Measurements from ENCODE around the gene CD44.

The CD44 gene

DNA sequence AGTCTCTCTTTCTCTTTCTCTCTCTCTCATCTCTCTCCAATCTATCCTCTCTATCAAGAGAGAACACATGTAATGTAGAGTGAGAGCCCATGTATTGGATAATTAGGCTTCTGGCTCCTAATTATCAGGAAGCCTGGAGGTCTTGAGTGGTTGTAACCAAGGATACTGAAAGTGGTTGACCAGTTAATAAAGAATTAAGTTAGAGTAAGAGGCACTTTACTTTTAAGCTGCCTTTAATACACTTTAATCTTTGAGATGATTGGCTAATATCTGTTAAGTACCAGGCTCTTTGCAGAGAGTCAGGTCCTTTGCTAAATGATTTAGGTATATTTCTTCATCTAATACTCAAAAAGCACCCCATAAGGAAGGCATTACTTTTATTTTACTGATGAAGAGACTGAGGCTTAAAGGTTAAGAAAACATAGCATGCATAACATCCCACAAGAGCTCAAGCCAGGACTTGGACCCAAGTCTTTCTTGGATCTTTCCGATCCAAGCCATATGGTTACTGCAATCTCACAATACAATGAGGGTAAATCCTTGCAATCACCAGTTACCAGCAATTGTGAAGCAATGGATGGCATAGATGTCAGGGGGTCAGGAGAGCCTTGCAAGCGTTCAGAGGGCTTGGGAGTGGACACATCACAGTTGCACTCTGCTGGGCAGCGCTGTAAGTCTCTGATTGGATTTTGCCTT, 22.1 kb downstream of the CD44 start:
- DNase-seq, result no peak

DNA sequence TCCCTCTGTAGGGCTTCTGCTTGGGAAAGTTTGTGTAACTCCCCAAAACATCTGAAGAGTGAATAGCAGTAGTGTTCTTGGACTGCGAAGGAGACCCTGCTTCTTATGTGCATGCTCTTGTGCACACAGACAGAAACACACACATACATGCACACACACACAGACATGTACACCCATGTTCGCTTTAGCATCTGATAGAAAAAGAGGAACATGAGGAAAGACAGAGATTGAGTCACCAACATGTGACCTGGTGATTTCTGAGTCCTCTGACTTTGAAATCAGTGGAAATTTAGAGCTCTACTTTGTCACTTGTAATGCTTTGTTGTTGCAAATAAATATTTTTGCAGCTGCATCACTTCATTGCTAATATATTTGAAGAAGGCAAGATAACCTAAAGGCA, 23.8 kb downstream of the CD44 start:
- no peak for DNase-seq

DNA sequence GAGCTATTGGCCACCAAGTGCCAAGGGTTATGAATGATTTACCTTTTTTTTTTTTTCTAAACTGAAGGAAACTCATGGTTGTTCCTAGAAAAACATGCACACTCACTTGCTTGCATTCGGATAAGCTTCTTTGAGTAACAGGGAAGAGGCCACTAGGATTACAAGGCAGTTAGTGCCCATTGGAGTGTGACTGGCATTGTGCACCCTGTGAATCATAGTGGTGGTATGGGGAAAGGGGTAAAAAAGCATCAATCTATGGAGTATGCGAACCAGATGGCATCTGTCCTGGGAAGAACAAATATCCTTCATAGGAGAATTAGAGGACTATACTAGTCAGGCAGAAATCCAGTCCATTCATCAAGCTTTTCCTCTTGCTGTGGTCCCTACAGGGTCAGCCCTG, 24.2 kb downstream of the CD44 start:
- DNase-seq, result no peak

DNA sequence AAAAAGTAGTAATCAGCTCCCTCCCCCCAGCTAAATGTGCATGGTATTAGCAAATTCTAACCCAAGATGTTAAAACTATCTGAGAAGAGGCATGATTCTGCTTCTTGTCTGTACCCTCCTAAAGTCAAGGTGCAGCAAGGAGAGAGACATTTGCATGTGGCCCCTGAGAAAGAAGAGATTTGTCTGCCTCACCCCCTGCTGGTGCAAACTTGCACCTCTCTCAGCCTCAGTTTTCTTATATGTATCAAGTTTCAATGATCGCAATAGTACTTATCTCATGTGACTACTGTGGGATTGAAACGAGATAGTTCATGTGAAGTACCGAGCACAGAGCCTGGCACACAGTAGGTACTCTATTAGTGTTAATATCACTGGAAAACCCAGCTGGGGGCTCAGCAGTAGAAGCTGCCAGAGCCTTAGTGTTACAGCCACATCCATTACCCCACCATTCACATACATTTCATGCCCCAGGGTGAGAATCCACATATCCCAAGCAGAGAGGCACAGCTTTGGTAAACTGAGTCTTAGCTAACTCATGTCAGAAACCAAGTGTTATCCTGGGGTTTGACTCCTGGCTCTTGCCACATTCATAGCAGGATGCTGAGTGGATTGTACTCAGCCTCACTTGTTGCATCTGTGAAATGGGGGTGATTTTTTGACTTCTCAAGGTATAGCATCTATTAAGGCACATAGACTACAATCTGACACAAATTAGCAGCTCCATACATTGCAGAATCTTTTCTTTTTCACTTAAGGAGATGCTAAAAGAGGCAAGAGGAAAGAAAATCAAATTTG, 24.9 kb downstream of the CD44 start:
- DNase-seq, result peak; percentile 38

DNA sequence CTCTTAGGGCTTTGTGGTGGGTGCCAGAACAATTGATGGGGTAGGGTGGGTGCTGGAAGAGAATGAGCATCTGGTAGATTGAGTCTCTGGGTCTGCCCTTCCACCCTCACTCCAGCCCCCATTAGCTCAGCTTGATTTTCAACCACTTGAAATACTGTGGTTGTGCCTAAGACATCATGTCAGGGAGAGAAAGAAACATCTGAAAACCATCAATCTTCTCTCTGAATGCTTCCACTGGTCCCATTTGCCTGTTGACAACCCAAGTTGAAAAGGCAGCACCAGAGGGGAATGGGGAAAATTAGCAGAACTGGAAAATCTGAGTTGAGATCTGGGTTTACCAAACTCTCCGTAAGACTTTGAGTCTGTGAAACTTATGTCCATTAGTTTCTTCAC, 26.1 kb downstream of the CD44 start:
- no peak for DNase-seq

DNA sequence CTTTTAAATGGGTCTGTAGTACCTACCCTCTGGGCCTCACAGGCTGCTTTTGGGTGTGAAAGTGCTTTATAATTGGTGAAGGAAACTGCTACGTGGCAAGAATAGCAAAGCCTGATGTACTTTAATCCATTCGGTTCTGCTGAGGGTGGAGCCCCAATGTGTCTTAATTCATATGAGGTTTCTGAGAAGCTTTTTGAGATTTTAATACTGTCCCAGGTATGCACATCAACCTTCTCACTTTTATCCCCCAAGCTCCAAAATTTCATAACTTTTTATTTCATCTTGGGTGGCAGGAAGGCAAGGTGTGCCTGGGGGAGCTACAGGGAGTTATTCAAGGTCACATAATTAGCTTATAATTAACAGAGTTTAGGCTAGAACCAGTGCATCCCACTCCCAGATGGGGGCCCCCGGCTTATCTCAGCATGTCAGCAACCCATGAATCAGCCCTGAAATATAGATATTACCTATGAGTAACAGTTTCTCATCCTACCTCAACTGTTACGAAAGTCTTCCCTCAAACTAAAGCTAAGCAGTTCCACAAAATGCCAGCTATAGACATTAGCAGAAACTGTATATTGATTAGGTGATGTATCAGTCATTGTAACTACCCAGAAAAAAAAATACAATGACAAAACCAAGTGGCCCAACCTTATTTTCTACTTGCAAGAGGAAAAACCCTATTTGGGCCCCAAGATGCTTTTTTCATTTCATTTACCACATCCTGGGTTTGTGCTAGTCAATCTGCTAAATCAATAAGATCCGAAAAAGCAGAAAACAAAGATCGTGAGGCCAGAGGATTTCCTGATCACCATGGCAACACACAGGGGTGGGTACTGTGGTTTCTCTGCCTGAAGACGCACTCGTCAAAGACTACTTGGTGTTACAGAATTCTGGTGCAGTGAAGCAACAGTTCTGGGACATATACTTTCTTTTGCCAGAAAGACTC, 26.7 kb downstream of the CD44 start:
- peak; percentile 87 for DNase-seq

DNA sequence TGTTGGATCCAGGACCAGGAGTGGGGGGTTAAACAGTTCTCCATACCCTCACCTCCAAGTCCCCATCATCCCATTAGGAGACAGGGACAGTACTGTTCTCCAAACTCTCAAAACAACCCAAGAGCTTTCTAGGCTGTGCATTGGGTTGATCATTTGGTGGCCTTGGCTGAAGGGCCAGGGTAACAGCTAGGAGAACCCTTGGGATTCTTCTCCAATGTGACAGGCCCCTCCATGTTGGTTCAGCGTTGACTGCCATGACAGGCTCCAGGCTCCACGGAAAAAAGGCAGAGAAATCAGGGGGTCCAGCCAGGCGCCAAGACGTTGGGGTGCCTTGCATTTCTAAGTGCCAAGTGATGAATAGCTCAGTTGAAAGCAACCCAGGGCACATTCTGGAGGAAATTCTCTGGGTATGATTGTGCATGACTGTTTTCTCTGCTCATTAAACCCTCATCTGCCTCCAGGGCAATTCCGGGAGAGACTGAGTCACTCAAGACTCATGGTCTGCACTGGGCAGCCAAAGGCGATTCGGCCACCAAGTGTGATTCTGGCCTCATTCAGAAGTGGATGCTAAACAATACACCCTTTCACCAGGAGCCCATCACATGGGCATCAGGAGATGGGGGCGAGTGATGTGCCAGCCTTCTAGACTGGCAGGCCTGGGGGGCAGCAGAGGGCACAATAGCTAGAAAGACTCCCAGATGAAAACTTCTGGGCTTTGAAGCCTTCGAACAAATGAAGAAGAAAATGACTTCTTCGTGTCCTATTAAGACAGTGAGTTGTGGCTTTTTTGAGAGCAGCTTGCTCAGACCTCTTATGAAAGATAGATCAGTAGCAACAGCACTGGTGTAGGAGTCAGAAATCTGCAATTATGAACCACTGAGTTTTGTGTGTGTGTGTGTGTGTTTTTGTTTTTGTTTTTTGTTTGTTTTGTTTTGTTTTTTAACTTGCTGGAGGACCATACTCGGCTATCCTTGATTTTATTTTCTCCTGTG, 27.7 kb downstream of the CD44 start:
- peak; percentile 40 for DNase-seq

DNA sequence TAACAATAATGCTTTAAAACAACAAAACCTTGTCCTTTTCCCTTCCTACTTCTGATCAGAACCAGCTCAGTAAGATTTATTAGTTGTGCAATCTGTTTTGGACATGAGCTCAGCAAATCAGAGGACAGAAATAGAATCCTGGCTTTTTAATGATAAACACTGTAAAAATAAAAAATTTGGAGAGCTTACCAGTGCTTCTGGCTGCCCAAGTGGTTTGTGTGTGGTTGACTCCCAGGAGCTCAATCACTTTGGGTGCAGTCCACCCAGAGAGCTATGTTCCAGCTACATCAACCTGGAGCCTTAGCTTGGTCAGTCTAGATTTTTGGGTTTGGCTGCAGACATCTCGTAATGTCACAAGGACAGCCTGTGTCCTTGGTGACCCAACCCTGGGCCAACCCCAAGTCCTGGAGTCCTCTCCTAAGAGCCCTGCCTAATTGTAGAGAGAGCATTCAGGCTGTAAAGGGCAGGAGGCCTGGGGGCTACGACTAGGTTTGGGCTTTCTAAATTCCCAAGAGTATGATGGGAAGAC, 28.5 kb downstream of the CD44 start:
- no peak for DNase-seq

DNA sequence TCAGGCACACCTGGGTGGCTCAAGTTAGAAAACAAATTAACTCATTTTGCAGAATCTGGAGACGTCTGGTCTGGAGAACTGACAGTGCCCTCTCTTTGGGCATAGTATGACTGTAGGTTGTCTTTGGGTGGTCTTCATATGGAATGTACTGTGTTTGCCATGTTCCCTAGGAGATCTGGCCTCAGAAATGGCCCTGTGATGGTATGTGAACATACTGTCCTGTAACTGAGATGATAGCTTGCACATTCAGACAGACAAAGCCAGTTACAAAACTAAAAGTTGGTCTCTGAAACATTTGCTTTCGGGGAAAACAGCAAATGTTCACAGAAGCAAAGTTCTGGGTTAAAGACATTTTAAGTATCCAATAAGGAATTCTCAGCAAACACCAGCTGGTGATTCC, 29.7 kb downstream of the CD44 start:
- DNase-seq, result no peak

DNA sequence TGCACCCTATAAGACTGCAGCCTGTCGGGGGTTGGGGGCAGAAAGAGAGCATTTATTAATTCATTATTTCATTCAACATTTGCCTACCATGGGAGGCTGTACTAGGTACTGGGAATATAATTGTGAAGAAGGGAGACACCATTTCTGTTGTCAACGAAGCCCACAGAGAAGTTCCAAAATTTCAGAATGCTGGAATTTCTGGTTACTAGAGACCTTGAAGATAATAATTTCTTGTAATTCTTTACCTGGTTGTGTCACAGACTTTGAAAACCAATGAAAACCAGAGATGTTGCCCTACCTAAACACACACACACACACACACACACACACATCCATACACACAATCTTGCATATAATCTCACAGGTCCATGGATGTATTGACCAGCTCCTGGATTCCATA, 30.1 kb downstream of the CD44 start:
- no peak for DNase-seq

DNA sequence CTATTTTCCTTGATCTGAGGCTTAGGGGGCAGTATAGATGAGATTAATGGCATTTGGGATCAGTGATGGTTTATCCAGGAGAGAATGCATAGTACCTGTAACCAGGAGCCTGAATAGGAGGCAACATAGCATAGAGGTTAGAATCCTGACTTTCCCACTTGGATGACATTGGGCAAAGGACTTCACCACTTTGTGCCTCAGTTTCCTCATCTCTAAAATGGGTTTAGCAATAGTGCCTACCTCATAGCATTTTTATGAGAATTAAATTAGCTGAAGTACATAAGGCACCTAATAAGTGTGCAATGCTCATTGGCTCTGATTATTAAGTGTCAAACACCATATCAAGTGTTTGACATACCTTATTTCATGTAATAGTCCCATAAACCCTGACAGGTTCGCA, 30.8 kb downstream of the CD44 start:
- DNase-seq, result no peak

DNA sequence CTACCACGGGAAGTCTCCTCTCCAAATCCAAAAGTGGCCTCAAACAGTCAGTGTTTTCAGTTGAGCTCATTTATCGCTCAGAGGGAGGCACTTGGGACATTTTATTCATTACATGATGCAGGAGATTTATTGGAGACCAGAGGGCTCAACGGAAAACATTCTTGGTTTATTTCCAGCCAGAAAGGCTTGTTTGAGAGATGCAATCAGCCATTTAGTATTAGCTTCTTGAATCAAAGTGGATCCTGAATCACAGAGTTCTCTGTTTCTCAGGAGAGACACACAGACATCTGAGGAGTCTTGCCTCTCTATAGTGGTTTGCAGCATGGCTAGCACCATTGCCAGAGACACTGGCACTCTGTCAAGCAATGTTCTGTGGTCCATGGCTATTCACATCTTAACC, 31.5 kb downstream of the CD44 start:
- no peak for DNase-seq

DNA sequence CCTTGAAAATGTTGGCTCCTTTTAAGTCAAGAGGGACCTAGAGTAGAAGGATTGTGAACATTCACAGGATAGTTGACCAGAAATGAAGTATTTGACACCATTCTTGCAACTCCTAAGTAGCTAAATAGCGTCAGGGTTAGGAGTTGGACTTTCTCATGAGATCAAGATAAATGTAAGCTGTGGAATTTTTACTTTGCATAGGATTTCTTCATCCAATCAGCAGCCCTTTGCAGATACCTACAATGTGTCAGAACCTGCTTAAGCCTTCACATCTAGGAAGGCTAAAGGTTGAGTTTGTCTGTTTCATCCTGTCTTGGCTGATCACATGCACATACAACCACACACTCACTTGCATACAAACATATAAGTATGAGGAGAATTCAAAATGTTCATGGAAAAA, 32.3 kb downstream of the CD44 start:
- no peak for DNase-seq

DNA sequence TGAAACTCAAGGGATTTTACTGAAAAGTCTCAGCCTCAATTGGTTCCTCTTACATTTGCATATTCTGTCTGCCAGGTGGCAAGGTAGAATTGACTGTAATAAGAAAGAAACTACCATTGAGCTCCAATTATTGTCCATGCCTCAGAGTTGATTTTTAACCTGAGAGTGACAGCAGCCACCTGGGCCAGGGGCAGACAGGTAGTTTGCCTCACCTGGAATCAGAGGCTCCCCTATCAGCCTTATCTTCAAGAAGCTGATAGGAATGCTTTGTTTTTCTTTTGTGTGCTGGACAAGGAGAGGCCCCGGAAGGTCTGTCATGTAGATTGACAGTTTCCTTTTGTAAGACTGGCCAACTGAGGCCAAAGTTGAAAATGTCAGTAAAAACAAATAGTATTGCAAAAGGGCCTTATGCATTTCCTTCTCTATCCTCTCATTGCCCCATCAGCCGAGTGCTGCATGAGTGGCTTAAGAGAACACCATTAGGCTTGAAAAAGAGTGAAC, 34.1 kb downstream of the CD44 start:
- no peak for DNase-seq

DNA sequence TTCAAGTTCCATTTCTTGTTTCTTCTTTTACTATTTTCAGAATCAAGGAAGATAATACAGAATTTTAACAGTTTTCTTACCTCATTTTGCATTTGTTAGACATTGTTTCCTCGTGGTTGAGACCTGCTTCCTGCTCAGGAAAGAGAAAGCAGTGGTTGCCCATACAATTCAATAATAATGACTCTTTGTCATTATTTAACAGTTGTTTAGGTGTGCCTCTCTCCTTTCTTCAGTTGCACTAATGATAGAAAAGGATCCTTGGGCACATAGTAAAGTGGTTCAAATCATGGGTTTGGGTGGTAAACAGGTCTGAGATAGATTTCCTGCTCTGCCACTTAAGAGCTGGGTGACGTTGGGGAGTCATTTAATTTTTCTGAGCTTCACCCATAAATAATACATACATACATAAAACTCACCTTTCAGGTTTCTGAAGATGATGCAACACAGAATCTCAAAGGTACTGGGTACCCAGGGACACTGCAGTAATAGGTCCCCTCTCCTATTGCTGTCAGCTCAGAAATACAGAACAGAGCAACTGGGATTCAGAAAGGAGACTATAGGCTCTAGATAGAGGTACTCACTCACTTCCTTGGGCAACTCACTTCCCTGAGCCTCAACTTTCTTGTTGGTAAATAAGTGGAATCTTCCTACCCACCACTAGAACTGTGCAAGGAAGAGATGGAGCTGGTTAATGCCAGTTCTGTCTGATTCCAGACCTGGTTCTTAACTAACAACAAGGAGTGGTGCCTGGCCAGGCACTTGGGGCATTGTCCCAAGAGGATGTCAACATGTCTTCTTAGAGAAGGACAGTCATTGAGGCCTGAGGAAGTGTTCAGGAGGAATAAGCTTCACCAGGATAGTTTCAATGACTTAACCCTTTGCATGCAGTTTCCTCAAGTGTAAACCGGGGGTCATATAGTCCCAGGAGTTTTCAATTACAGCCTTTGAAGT, 34.9 kb downstream of the CD44 start:
- no peak for DNase-seq

DNA sequence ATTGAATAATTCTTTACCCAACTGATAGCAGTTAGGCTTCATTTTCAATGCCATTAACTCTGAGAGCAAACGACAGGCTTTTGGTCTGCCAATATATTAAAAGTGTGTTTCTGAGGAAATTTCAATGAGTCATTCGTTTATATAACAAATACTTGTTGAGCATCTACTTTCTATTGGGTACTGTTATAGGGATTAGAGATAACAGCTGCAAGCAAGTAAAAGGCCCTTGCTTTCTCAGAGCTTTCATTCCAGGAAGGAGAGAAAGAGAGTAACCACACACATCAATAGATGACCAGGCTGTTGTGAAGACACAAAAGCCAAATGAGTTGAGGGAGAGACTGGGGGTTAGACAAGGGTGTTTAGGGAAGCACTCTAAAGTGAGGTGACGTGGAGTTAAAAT, 35.7 kb downstream of the CD44 start:
- DNase-seq, result no peak

DNA sequence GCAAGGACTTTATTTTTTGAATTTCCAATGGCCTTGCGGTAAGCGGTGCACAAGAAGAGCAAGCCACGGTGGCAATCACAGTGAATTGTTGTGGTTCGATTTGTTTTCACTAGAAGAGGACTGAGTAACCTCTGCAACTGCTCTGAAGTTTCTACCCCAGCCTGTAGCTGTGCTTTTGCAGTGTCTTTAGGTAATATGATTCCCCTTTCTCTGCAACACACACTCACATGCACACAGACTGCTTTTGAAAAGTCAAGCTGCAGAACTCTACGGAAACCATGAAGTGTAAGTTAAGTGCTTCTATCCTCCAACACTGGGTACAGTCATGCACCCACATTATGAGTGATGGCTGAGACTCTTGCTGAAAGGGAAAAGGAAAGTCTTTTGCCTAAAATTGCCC, 38.4 kb downstream of the CD44 start:
- DNase-seq, result no peak

DNA sequence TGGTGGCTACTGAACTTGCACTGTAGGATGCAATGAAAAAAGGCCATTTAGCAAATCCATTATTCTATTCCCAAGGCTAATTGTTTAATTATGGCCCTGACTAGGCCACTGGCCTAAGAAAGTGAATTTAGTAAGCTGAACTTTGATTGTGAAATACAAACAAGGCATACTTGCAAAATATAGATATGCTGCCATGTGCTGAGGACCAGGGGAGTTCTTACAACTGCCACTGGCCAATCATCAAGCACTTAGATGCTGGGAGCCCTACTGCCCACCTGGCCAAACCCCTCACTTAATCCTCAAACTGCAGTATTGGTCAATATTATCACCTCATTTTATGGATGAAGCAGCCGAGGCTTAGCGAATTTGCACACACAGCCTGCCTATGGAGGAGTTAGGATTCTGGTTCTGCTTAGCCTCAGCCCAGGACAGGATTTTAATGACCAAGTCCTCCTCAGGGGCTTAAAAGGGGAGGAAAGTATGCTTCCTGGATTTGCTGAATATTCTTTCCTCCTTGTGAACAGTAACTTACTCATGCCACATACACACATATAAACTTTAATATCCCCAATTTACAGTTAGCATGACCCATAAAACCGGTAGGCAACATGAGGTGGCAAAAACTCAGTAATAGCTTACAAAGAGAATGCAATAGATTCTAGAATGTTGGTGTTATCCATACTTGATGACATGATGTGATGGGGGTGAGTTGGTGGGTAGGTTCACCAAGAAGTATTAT, 39.3 kb downstream of the CD44 start:
- no peak for DNase-seq

DNA sequence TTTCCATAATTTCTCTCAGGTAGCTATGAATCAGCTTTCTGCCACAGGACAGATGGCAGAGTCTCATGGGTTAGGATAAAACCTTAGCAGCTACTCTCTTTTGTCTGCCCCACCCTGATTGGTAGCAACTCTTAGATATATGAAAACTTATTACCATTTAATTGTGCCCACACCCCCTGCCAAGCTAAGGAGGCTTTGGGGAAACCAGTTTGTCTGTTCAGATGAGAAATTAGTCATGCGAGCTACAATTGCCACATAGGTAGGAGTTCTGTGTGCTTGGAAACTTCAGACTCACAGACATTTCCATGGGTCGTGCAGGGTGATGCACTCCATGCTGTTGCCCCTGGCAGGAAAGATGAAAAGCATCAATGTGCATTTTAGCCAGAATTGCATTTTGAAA, 39.9 kb downstream of the CD44 start:
- DNase-seq, result peak; percentile 45
